Activated naive CD8-positive, alpha-beta T cell treated with anti-CD3 and anti-CD28 coated beads, Interleukin-2, amount 50 U/mL, for 24 hours (primary cell): ENCODE data around the gene CCNA1.

Experiments
- ATAC-seq: fragments of 150-1000 bp; cut with Tn5 transposase; one replicate; pipeline ENCODE4 v1.10.0; 2021
- DNase-seq: peaks from one replicate; pipeline ENCODE4 v3.0.0; 2021
- H3K27ac Mint-ChIP-seq: one replicate; pipeline ENCODE4 v1.8.0; 2021; ENCODE audit warnings: mild to moderate bottlenecking, mixed read lengths
- H3K27me3 Mint-ChIP-seq: one replicate; pipeline ENCODE4 v1.8.0; 2021; ENCODE audit warnings: mixed read lengths
- H3K36me3 Mint-ChIP-seq: one replicate; pipeline ENCODE4 v1.8.0; 2021; ENCODE audit warnings: low read depth, mixed read lengths
- H3K4me1 Mint-ChIP-seq: one replicate; pipeline ENCODE4 v1.8.0; 2021; ENCODE audit warnings: mixed read lengths
- H3K4me3 Mint-ChIP-seq: one replicate; pipeline ENCODE4 v1.8.0; 2021; ENCODE audit warnings: mild to moderate bottlenecking, moderate library complexity, mixed read lengths
- H3K9me3 Mint-ChIP-seq: one replicate; pipeline ENCODE4 v1.8.0; 2021; ENCODE audit warnings: mixed read lengths

The CCNA1 gene

GRCh38 chr13:36436811-36437210 lies 4.5 kb downstream of the CCNA1 start:
- no peak overlapping the region for H3K4me3 Mint-ChIP-seq
- H3K4me1 Mint-ChIP-seq = peaks cover 21% of the 10 kb centered on the region
- H3K9me3 Mint-ChIP-seq = no peaks in the 10 kb centered on the region
- DNase-seq (no peak), ATAC-seq (no peak)
- H3K36me3 Mint-ChIP-seq = no peaks in the 10 kb centered on the region
- H3K27me3 Mint-ChIP-seq = peaks cover 30% of the 10 kb centered on the region
- H3K27ac Mint-ChIP-seq = no peak overlapping the region

- no peak overlapping the region for H3K27ac Mint-ChIP-seq
- no peaks in the 10 kb centered on the region for H3K9me3 Mint-ChIP-seq
- DNase-seq (no peak), ATAC-seq (no peak)
- H3K4me1 Mint-ChIP-seq = peaks cover 15% of the 10 kb centered on the region
- peaks cover 16% of the 10 kb centered on the region for H3K27me3 Mint-ChIP-seq
- no peak overlapping the region for H3K4me3 Mint-ChIP-seq
- H3K36me3 Mint-ChIP-seq = no peaks in the 10 kb centered on the region
Measured at GRCh38 chr13:36438594-36439483, 6.5 kb downstream of the CCNA1 start.

DNA sequence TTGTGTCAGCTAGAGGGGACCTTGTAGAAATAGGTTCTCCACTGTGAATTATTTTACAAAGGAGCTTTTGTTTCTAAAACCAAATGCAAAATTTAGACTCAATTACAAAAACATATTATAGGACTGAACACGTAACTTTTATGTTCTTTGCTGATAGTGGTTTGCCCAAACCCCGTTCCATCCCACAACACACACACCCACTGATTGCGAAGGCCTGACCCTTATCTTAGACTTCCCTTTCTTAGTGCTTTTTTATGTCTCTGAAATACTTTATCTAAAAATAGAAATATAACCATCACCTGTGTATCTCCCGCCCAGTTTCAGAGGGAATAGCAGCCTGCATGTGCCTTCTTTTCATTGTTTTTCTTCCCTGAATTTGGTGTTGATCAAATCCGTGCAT lies 13.0 kb downstream of the CCNA1 start:
- Mint-ChIP-seq H3K36me3 (no peaks in the 10 kb centered on the region), H3K4me3 (no peak overlapping the region), H3K9me3 (no peaks in the 10 kb centered on the region)

GRCh38 chr13:36445891-36446351 lies 13.6 kb downstream of the CCNA1 start:
- ATAC-seq = no peak
- no peak for DNase-seq
- H3K27ac Mint-ChIP-seq = no peak overlapping the region
- H3K36me3 Mint-ChIP-seq = no peaks in the 10 kb centered on the region
- peaks cover 18% of the 10 kb centered on the region for H3K27me3 Mint-ChIP-seq
- H3K4me1 Mint-ChIP-seq = no peaks in the 10 kb centered on the region
- H3K4me3 Mint-ChIP-seq = no peak overlapping the region
- no peaks in the 10 kb centered on the region for H3K9me3 Mint-ChIP-seq

More for the DNA sequence above, 13.0 kb downstream of the CCNA1 start:
- Mint-ChIP-seq H3K27me3 (peaks cover 15% of the 10 kb centered on the region), H3K27ac (no peak overlapping the region), H3K4me1 (no peaks in the 10 kb centered on the region)
- ATAC-seq (no peak), DNase-seq (no peak)

- no peaks in the 10 kb centered on the region for H3K36me3 Mint-ChIP-seq
- no peaks in the 10 kb centered on the region for H3K9me3 Mint-ChIP-seq
- ATAC-seq (no peak), DNase-seq (no peak)
- H3K4me3 Mint-ChIP-seq = no peak overlapping the region
- no peaks in the 10 kb centered on the region for H3K4me1 Mint-ChIP-seq
- H3K27me3 Mint-ChIP-seq = peaks cover 18% of the 10 kb centered on the region
- no peak overlapping the region for H3K27ac Mint-ChIP-seq
Measured at GRCh38 chr13:36447501-36447900, 15.2 kb downstream of the CCNA1 start.

- DNase-seq (no peak), ATAC-seq (no peak)
- no peak overlapping the region for H3K27ac Mint-ChIP-seq
- no peaks in the 10 kb centered on the region for H3K9me3 Mint-ChIP-seq
- H3K36me3 Mint-ChIP-seq = no peaks in the 10 kb centered on the region
- no peaks in the 10 kb centered on the region for H3K4me1 Mint-ChIP-seq
- no peak overlapping the region for H3K4me3 Mint-ChIP-seq
- peaks cover 18% of the 10 kb centered on the region for H3K27me3 Mint-ChIP-seq
Measured at GRCh38 chr13:36450534-36450933, 18.2 kb downstream of the CCNA1 start.

GRCh38 chr13:36453516-36453915 lies 21.2 kb downstream of the CCNA1 start:
- H3K36me3 Mint-ChIP-seq = no peaks in the 10 kb centered on the region
- DNase-seq (no peak), ATAC-seq (no peak)
- H3K27ac Mint-ChIP-seq = no peak overlapping the region
- no peaks in the 10 kb centered on the region for H3K9me3 Mint-ChIP-seq
- H3K4me1 Mint-ChIP-seq = no peaks in the 10 kb centered on the region
- no peak overlapping the region for H3K4me3 Mint-ChIP-seq
- peaks cover 8% of the 10 kb centered on the region for H3K27me3 Mint-ChIP-seq

DNA sequence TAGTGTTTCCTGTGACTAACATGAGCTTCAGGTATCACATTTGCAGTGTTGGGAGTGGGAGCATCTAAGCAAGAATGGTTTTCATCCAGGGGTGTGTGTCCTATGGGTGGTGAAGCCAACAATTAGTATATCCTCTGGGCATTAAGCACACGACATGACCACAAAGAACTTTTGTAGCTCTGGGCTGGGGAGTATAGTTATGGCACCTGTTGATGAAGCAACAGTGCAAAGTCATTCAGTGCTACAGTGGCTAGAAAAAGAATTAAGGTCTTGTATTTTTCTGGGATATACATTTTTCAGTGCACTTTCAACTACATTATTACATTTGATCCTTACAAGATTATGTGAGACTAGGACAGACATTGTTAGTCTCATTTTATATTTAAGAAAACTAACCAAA lies 21.8 kb downstream of the CCNA1 start:
- ATAC-seq (no peak), DNase-seq (no peak)
- no peaks in the 10 kb centered on the region for H3K36me3 Mint-ChIP-seq
- H3K4me3 Mint-ChIP-seq = no peak overlapping the region
- H3K27ac Mint-ChIP-seq = no peak overlapping the region
- no peaks in the 10 kb centered on the region for H3K9me3 Mint-ChIP-seq
- no peaks in the 10 kb centered on the region for H3K4me1 Mint-ChIP-seq
- peaks cover 8% of the 10 kb centered on the region for H3K27me3 Mint-ChIP-seq

- DNase-seq (no peak), ATAC-seq (no peak)
- H3K27ac Mint-ChIP-seq = no peak overlapping the region
- no peaks in the 10 kb centered on the region for H3K9me3 Mint-ChIP-seq
- H3K27me3 Mint-ChIP-seq = peaks cover 6% of the 10 kb centered on the region
- no peaks in the 10 kb centered on the region for H3K36me3 Mint-ChIP-seq
- no peaks in the 10 kb centered on the region for H3K4me1 Mint-ChIP-seq
- H3K4me3 Mint-ChIP-seq = no peak overlapping the region
Measured at GRCh38 chr13:36454987-36455386, 22.7 kb downstream of the CCNA1 start.

DNA sequence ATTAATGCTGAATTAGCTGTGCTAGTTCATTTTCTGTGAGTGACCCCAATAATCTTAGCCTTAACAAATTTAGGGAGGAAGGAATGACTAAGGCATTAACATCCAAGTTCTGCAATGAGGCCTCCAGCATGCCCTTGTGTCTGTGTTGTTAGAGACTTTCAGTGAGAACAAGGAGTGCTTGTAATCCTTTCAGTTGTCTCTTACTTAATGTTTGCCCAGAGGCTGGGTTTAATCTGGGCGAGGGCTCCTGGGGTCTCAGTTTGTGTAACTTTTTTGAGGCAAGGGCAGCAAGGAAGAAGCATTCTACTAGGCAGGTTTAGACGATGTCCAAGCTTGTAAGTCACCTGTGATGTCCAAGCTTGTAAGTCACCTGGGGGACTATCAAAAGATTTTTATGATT lies 24.3 kb downstream of the CCNA1 start:
- Mint-ChIP-seq H3K36me3 (no peaks in the 10 kb centered on the region), H3K4me3 (no peak overlapping the region), H3K9me3 (no peaks in the 10 kb centered on the region), H3K27ac (no peak overlapping the region), H3K27me3 (no peaks in the 10 kb centered on the region), H3K4me1 (no peaks in the 10 kb centered on the region)
- DNase-seq (no peak), ATAC-seq (no peak)

DNA sequence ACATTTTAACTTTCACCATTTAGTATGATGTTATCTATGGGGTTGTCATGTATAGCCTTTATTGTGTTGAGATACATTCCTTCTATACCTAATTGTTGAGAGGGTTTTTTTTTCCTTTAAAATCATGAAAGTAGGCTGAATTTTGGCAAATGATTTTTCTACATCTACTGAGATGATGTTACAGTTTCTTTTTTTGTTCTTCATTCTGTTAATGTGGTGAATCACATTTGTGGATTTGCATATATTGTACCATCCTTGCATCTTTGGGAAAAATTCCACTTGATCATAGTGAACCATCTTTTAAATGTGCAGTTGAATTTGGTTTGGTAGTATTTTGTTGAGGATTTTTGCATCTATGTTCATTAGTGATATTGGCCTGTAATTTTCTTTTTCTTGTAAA lies 29.2 kb downstream of the CCNA1 start:
- H3K9me3 Mint-ChIP-seq = no peaks in the 10 kb centered on the region
- no peaks in the 10 kb centered on the region for H3K27me3 Mint-ChIP-seq
- H3K4me3 Mint-ChIP-seq = no peak overlapping the region
- DNase-seq = no peak
- H3K27ac Mint-ChIP-seq = no peak overlapping the region
- no peak for ATAC-seq
- H3K36me3 Mint-ChIP-seq = no peaks in the 10 kb centered on the region
- H3K4me1 Mint-ChIP-seq = no peaks in the 10 kb centered on the region

DNA sequence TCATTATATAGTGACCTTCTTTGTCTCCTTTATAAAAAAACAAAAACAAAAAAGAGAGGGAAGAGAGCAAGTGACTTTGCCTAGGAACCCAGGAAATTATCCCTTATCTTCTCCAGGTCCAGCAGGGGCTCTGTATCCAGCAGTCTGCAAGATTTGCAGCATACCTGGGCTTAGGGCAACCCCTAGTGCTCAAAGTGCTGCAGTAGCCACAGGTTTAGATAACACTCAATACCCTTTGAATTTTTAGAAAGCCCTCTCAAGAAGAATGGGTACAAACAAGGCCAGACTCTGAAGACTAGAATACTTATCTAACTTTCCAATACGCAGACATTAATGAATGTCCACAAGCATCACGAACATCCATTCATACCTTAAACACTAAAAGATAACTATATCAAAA lies 43.2 kb downstream of the CCNA1 start:
- H3K9me3 Mint-ChIP-seq = peaks cover 8% of the 10 kb centered on the region
- ATAC-seq (no peak), DNase-seq (no peak)
- H3K27ac Mint-ChIP-seq = no peak overlapping the region
- H3K4me3 Mint-ChIP-seq = no peak overlapping the region
- H3K4me1 Mint-ChIP-seq = no peaks in the 10 kb centered on the region
- no peaks in the 10 kb centered on the region for H3K36me3 Mint-ChIP-seq
- peaks cover 2% of the 10 kb centered on the region for H3K27me3 Mint-ChIP-seq

GRCh38 chr13:36476661-36477060 lies 44.4 kb downstream of the CCNA1 start:
- Mint-ChIP-seq H3K27me3 (no peaks in the 10 kb centered on the region), H3K36me3 (no peaks in the 10 kb centered on the region), H3K9me3 (peaks cover 8% of the 10 kb centered on the region), H3K4me3 (no peak overlapping the region), H3K27ac (no peak overlapping the region), H3K4me1 (no peaks in the 10 kb centered on the region)
- ATAC-seq (no peak), DNase-seq (no peak)

GRCh38 chr13:36480726-36481427 lies 48.6 kb downstream of the CCNA1 start:
- DNase-seq = no peak
- Mint-ChIP-seq H3K4me1 (no peaks in the 10 kb centered on the region), H3K36me3 (no peaks in the 10 kb centered on the region), H3K27me3 (no peaks in the 10 kb centered on the region), H3K27ac (no peak overlapping the region), H3K4me3 (no peak overlapping the region), H3K9me3 (peaks cover 11% of the 10 kb centered on the region)
- no peak for ATAC-seq

GRCh38 chr13:36490055-36490454 lies 57.8 kb downstream of the CCNA1 start:
- DNase-seq (no peak), ATAC-seq (no peak)
- Mint-ChIP-seq H3K4me3 (no peak overlapping the region), H3K4me1 (no peaks in the 10 kb centered on the region), H3K9me3 (no peaks in the 10 kb centered on the region), H3K36me3 (no peaks in the 10 kb centered on the region), H3K27ac (no peak overlapping the region), H3K27me3 (peaks cover 3% of the 10 kb centered on the region)
